ENCODE data around the gene EPOP.

Gene EPOP

GRCh38 chr17:38674749-38675615 is at the start of gene EPOP:
Gene EPOP (minus strand): TSS chr17:38674957. CDS start chr17:38674495, 462 bp downstream.
- peak; percentile 70 for DNase-seq

DNA sequence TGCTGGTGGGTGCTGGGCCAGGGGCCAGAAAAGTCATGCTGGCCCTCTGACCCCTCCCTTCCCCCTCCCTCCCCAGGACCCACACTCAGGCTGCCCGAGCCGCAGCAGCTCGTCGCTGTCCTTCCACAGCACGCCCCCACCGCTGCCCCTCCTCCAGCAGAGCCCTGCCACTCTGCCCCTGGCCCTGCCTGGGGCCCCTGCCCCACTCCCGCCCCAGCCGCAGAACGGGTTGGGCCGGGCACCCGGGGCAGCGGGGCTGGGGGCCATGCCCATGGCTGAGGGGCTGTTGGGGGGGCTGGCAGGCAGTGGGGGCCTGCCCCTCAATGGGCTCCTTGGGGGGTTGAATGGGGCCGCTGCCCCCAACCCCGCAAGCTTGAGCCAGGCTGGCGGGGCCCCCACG is 47.0 kb upstream of the EPOP start:
- no peak for DNase-seq

GRCh38 chr17:38720941-38721340 is 46.2 kb upstream of the EPOP start:
- no peak for DNase-seq

DNA sequence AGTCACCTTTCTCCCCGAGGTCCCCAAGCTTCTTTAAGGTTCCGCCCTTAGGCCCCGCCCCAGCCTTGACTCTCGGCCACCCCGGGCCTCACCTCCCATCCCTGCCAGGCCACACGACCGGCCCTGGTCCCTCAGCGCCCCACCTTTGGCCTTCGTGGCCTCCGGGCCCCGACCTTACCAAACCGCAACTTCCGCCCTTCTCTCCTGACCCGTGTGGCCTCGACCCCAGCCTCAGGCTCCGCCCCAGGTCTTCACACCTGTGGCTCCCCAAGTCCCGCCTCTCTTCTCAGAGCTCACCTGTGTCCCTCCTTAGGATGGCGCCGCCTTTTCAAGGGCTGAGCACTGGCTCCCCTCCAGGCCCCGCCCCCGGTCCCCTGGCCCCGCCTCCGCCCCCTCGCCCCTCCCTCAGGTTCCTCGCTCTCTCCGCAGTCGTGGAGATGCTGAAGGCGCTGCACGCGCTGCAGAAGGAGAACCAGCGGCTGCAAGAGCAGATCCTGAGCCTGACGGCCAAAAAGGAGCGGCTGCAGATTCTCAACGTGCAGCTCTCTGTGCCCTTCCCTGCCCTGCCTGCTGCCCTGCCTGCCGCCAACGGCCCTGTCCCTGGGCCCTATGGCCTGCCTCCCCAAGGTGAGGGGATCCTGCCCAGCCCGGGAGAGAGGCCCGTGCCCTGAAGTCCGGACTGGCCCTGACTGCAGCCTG is 45.3 kb upstream of the EPOP start:
- DNase-seq: no peak

DNA sequence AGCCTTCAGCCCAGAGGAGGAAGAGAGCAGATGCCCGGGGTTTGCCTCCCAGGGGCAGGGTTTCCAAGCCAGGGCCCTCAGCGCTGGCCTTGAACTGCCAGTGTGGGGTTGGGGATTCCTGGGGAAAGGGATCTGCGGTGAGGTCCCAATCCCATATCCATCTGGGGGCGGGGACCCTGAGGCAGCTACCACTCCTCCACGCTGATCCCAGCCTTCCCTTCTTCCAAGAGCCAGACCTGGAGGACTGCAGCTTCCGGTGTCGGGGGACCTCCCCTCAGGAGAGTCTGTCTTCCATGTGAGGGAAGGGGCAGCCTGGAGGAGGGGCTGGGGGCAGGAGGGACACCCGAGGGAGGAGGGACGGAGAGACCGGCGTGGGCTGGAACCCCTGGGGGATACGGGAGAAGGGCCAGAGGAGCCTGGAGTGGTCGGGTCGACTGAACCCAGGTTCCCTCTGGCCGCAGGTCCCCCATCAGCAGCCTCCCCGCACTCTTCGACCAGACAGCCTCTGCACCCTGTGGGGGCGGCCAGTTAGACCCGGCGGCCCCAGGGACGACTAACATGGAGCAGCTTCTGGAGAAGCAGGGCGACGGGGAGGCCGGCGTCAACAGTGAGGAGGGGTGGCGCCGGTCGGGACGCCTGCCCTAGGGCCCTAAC is 44.7 kb upstream of the EPOP start:
- no peak for DNase-seq

GRCh38 chr17:38717139-38717745 is 42.5 kb upstream of the EPOP start:
- DNase-seq: no peak

- no peak for DNase-seq
Measured at GRCh38 chr17:38716368-38717005, 41.7 kb upstream of the EPOP start.

GRCh38 chr17:38715216-38715943 is 40.6 kb upstream of the EPOP start:
- no peak for DNase-seq

- DNase-seq: no peak
Measured at GRCh38 chr17:38713456-38714075, 38.8 kb upstream of the EPOP start.

GRCh38 chr17:38712593-38712992 is 37.8 kb upstream of the EPOP start:
- DNase-seq: no peak

DNA sequence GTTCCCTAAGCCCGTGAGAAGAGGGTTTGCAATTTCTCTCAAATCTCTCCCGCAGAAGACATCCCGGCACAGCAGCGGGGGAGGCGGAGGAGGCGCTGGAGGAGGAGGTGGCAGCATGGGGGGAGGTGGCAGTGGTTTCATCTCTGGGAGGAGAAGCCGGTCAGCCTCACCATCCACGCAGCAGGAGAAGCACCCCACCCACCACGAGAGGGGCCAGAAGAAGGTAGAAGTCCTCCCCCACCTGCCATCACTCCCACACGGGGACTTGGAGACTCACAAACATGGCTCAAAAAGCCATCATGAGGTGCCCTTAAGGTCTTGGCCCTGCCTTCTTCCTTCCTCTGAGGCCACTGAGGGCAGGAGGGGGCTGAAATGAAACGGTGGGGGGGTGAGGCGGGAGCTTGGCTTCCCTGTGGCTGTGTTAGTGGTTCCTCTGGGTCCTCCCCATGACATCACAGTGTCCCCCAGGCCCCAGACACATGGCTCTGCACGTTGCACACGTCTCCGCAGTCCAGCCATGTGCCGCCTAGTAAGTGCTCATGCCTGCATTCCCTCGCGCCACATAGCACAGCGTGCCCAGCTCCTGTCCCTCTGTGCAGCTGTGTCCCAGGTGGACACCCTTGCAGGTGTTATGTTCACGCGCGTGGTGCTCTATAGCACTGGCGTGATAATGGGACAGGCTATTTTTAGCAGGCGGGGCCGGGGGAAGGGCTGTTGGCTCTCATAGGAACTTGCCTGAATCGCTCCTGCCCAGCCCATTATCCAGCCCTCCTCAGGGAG is 37.2 kb upstream of the EPOP start:
- no peak for DNase-seq

- no peak for DNase-seq
Measured at GRCh38 chr17:38710985-38711384, 36.2 kb upstream of the EPOP start.

GRCh38 chr17:38710604-38710962 is 35.8 kb upstream of the EPOP start:
- no peak for DNase-seq

- no peak for DNase-seq
Measured at GRCh38 chr17:38709864-38710603, 35.3 kb upstream of the EPOP start.

GRCh38 chr17:38709104-38709820 is 34.5 kb upstream of the EPOP start:
- DNase-seq: no peak

DNA sequence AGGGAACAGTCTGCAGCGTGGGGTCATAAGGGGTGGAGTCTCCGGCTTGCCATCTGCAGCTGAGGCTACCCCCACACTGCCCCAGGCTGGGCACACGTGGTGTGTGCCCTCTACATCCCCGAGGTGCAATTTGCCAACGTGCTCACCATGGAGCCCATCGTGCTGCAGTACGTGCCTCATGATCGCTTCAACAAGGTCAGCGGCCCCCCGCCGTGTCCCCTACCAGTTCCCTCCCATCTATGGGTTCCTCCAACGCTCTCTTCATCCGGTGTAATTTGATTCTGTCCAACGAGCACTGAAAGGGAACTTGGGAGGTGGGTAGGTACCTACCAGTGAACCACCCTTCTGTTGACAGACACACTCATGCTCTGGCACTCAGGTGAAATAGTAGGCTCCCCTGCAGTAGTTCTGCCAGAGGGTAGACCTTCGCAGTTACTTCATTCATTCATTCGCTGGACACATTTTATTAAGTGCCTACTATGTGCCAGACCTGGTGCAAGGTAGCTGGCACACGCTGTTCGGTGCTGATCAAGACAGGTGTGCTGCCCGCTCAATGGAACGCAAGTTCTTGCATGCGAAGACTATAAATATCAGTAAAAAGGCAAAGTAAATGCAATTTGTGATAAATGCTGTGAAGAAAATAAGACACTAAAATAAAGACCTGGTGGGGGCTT is 33.1 kb upstream of the EPOP start:
- DNase-seq: no peak

GRCh38 chr17:38706505-38707216 is 31.9 kb upstream of the EPOP start:
- DNase-seq: peak; percentile 23

All from activated effector memory CD4-positive, alpha-beta T cell treated with Interleukin-2 at 50 U/mL for 16 hours (primary cell).